Lower leg skin (tissue), 4 donors: ENCODE measurements around the gene UCHL1. TPM values are rescaled to one million over a fixed set of nuclear protein-coding genes. Genes with fewer than 3 reads are reported as not detected.

Source experiments
- DNase-seq, 2 donors: peaks; one replicate each; pipeline ENCODE4 v3.0.0-alpha.2; 2019; ENCODE audit warnings: low spot score in 2 of 2
- H3K4me3 ChIP-seq: fragments of 200-600 bp; sonication (generic); 2 replicates; pipeline ENCODE4 v1.5.1; 2017; ENCODE audit warnings: mild to moderate bottlenecking, low read depth; ENCODE audit not compliant: poor library complexity, severe bottlenecking
- CTCF ChIP-seq, 3 donors: fragments of 450-650 bp; IDR thresholded peaks; one replicate each; pipeline ENCODE4 v1.5.1; 2016; ENCODE audit warnings: antibody characterized with exemption in 3 of 3, mild to moderate bottlenecking in 3 of 3, moderate library complexity in 2 of 3
- POLR2A ChIP-seq, 2 donors: fragments of 450-650 bp; IDR thresholded peaks; one replicate each; pipeline ENCODE4 v1.6.1; 2016 to 2017; ENCODE audit warnings: antibody characterized with exemption in 2 of 2, mild to moderate bottlenecking in 1 of 2, moderate library complexity in 1 of 2
- WGBS, 2 donors: methylation state at CpG; one replicate each; pipeline ENCODE4 v1.1.5; 2018; 5-methylcytosine and 5-hydroxymethylcytosine counted together
- intact Hi-C: fragments of 100-400 bp; cut with DNase I; formaldehyde crosslinking; loops from one replicate; pipeline ENCODE4 v1.15.0; 2023; ENCODE audit warnings: low total_unique reads
- total RNA-seq, 4 donors: library from RNA; depleted of rRNA; stranded (reverse); fragments of >200 nt; gene quantifications; one replicate each; pipeline ENCODE4 v1.1.0, GENCODE V29; 2016

The UCHL1 gene
- total RNA-seq, 4 donors from 2014 or later, result 2.2 to 8.3 (median 5.1) TPM

GRCh38 chr4:41241919-41242318 is 14.8 kb upstream of the UCHL1 start:
- TF ChIP-seq POLR2A (IDR thresholded peaks at IDR 0.05) (no peak), CTCF (IDR thresholded peaks at IDR 0.05) (no peak)
- 80 to 90% methylated on average over 1 of the region's 1 CpG for WGBS, 2 donors
- DNase-seq, result no peak
- no peak overlapping the region for H3K4me3 ChIP-seq
- intact Hi-C loops, result no loop called here

- TF ChIP-seq POLR2A (IDR thresholded peaks at IDR 0.05) (no peak), CTCF (IDR thresholded peaks at IDR 0.05) (no peak)
- 94 to 97% methylated on average over 1 of the region's 1 CpG for WGBS, 2 donors
- H3K4me3 ChIP-seq, result no peak overlapping the region
- intact Hi-C loops, result no loop called here
- no peak for DNase-seq
These were observed 10.7 kb upstream of the UCHL1 start for GRCh38 chr4:41245983-41246382.

GRCh38 chr4:41256131-41256739 is 493 bp upstream of the UCHL1 start:
- intact Hi-C loops, result no loop called here
- WGBS, 2 donors, result 38 to 39% methylated on average over 13 of the region's 13 CpGs
- DNase-seq, result no peak
- TF ChIP-seq POLR2A (IDR thresholded peaks at IDR 0.05), result no peak
- no peak for TF ChIP-seq CTCF (IDR thresholded peaks at IDR 0.05)
- no peak overlapping the region for H3K4me3 ChIP-seq

- no peak for TF ChIP-seq CTCF (IDR thresholded peaks at IDR 0.05)
- no peak for TF ChIP-seq POLR2A (IDR thresholded peaks at IDR 0.05)
- intact Hi-C loops, result no loop called here
These were observed 651 bp downstream of the UCHL1 start for GRCh38 chr4:41257257-41257901.

GRCh38 chr4:41257906-41258305 is 1.2 kb downstream of the UCHL1 start:
- no peak overlapping the region for H3K4me3 ChIP-seq
- TF ChIP-seq POLR2A (IDR thresholded peaks at IDR 0.05) (no peak), CTCF (IDR thresholded peaks at IDR 0.05) (no peak)
- intact Hi-C loops, result no loop called here
- WGBS, 2 donors, result 36 to 41% methylated on average over 10 to 11 of the region's 11 CpGs
- DNase-seq, result no peak

More at GRCh38 chr4:41257257-41257901, 651 bp downstream of the UCHL1 start:
- 0 to 2% methylated on average over 15 to 29 of the region's 69 CpGs for WGBS, 2 donors
- peak overlapping the region; percentile 24 for H3K4me3 ChIP-seq
- DNase-seq, result peak in 1 of 2 donors; percentile 87
